Neuron (in vitro differentiated cells): ENCODE results near the gene GAA.

ENCODE experiments used
- H2AFZ ChIP-seq: one replicate; pipeline ENCODE4 v1.6.1; 2013; ENCODE audit warnings: low read depth, mild to moderate bottlenecking, inconsistent platforms, low read length, moderate library complexity
- H3K27me3 ChIP-seq: one replicate; pipeline ENCODE4 v1.6.1; 2013; ENCODE audit warnings: low read length; ENCODE audit not compliant: insufficient read depth
- H3K36me3 ChIP-seq: one replicate; pipeline ENCODE4 v1.6.1; 2013; ENCODE audit warnings: low read length; ENCODE audit not compliant: insufficient read depth
- H3K4me1 ChIP-seq: one replicate; pipeline ENCODE4 v1.6.1; 2013; ENCODE audit warnings: low read length; ENCODE audit not compliant: insufficient read depth
- H3K4me3 ChIP-seq: 2 replicates; pipeline ENCODE4 v1.5.1; 2013; ENCODE audit warnings: mild to moderate bottlenecking, low read length, moderate library complexity
- H3K9me3 ChIP-seq: one replicate; pipeline ENCODE4 v1.6.1; 2013; ENCODE audit warnings: low read length

Gene GAA

GRCh38 chr17:80068301-80069222 lies 32.8 kb upstream of the GAA start:
- no peak overlapping the region for H2AFZ ChIP-seq
- no peaks in the 10 kb centered on the region for H3K4me1 ChIP-seq
- peaks cover 13% of the 10 kb centered on the region for H3K36me3 ChIP-seq
- H3K27me3 ChIP-seq = no peaks in the 10 kb centered on the region
- H3K4me3 ChIP-seq = no peak overlapping the region
- no peaks in the 10 kb centered on the region for H3K9me3 ChIP-seq

DNA sequence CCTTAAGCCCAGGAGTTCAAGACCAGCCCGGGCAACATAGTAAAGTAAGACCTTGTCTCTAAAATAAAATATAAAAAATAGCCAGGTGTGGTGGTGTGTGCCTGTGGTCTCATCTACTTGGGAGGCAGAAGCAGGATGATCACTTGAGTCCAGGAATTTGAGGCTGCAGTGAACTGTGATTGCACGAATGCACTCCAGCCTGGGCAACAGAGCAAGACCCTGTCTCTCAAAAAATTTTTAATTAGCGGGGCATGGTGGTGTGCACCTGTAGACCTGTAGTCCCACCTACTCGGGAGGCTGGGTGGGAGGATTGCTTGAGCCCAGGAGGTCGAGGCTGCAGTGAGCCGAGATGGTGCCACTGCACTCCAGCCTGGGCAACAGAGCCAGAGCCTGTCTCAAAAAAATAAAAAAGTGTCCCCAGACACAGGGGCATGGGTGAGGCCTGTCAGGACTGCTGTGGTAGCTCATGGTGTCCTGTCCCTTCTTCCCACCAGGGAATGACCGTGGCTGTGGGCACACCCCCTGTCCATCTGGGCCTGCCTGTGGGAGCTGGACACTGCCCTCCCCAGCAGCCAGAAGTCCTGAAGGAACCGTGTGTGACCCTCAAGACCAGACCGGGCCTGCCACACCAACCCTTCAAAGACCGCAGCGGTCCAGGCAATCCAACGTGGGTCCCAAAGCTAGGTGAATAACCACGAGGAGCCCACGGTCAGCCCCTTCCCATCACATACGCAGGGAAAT lies 30.8 kb upstream of the GAA start:
- Histone ChIP-seq H2AFZ (no peak overlapping the region), H3K9me3 (no peaks in the 10 kb centered on the region), H3K27me3 (no peaks in the 10 kb centered on the region), H3K4me3 (no peak overlapping the region), H3K36me3 (peaks cover 7% of the 10 kb centered on the region), H3K4me1 (no peaks in the 10 kb centered on the region)

DNA sequence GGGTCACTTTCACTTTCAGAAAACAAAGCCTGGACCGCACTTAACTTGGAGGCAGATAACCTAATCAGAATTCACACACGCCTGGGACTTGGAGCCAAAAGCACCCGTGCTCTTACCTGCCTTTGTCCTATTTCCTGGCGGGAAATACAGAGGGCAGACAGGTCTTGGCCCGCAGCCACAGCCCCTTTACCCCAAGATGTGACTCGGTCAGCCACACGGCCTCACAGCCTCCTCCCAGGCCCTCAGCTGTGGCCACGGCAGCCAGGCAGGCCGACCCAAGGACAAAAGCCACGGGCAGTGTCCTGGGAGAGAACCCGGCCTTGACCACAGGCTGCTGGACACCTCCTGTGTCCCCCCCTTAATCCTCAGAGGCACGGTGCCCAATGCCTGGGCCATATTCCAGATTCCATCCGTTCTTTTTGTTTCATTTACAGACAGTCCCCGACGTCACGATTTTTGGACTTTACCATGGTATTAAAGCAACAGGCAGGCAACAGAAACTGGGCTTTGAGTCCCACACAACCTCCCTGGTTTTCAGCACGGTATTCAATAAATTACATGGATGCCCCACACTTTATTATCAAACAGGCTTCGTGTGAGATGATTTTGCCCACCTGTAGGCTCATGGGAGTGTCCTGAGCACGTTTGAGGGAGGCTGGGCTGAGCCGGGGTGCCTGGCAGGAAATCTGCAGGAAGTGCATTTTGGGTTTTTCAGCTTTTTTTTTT lies 30.1 kb upstream of the GAA start:
- Histone ChIP-seq H3K4me3 (no peak overlapping the region), H3K36me3 (peaks cover 4% of the 10 kb centered on the region), H3K9me3 (no peaks in the 10 kb centered on the region)

GRCh38 chr17:80072410-80072809 lies 29.0 kb upstream of the GAA start:
- Histone ChIP-seq H2AFZ (no peak overlapping the region), H3K4me3 (no peak overlapping the region), H3K36me3 (no peaks in the 10 kb centered on the region), H3K27me3 (no peaks in the 10 kb centered on the region), H3K9me3 (no peaks in the 10 kb centered on the region), H3K4me1 (no peaks in the 10 kb centered on the region)

More for the DNA sequence above, 30.1 kb upstream of the GAA start:
- Histone ChIP-seq H3K27me3 (no peaks in the 10 kb centered on the region), H2AFZ (no peak overlapping the region), H3K4me1 (no peaks in the 10 kb centered on the region)

DNA sequence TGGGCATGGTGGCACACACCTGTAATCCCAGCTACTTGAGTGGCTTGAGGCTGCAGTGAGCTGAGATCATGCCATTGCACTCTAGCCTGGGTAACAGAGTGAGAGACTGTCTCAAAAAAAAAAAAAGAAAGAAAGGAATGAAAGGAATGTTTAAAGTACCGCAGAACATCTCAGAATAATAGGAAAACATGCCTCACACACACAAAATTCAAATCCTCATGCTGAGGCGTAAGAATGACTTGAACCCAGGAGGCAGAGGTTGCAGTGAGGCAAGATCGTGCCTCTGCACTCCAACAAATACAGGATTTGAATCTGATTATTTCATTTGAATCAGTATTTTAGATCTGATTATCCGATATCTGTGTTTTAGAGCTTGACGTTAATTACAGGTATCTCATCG lies 21.3 kb upstream of the GAA start:
- peaks cover 5% of the 10 kb centered on the region for H3K36me3 ChIP-seq
- no peaks in the 10 kb centered on the region for H3K27me3 ChIP-seq
- H3K4me1 ChIP-seq = peaks cover 7% of the 10 kb centered on the region
- H3K9me3 ChIP-seq = no peaks in the 10 kb centered on the region
- no peak overlapping the region for H3K4me3 ChIP-seq
- no peak overlapping the region for H2AFZ ChIP-seq

GRCh38 chr17:80081596-80081995 lies 19.8 kb upstream of the GAA start:
- Histone ChIP-seq H3K4me3 (no peak overlapping the region), H3K27me3 (no peaks in the 10 kb centered on the region), H3K4me1 (peaks cover 7% of the 10 kb centered on the region), H3K36me3 (peaks cover 8% of the 10 kb centered on the region), H3K9me3 (no peaks in the 10 kb centered on the region), H2AFZ (no peak overlapping the region)

GRCh38 chr17:80082403-80083135 lies 18.8 kb upstream of the GAA start:
- Histone ChIP-seq H3K9me3 (no peaks in the 10 kb centered on the region), H3K4me1 (peaks cover 7% of the 10 kb centered on the region), H2AFZ (no peak overlapping the region), H3K27me3 (no peaks in the 10 kb centered on the region), H3K36me3 (peaks cover 8% of the 10 kb centered on the region), H3K4me3 (no peak overlapping the region)

DNA sequence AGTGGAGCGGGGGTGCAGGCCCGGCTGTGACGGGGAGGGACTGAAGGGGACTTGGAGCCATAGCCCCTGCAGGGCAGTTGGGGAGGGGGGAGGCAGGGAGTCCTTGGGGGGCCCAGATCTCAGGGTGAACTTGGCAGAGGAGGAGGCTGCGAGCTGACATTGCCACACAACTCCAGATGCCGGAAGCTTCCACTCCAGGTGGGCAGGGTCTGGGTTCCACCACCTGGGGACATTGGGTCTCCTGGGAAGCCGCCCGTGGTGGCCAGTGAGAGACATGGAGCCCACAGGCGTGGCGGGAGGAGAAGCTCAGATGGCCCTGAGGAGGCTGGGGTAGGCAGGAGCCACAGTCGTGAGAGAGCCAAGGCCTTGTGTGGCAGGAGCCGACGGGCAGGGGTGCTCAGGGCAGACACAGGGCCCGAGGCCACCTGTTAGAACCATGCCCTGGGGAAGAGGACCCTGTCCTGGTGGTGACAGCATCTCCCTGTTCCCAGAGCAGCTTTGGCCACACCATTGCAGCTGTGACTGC lies 18.2 kb upstream of the GAA start:
- Histone ChIP-seq H3K27me3 (no peaks in the 10 kb centered on the region), H3K4me1 (peaks cover 6% of the 10 kb centered on the region), H3K4me3 (no peak overlapping the region), H3K9me3 (no peaks in the 10 kb centered on the region), H3K36me3 (peaks cover 8% of the 10 kb centered on the region), H2AFZ (no peak overlapping the region)

- H3K4me3 ChIP-seq = no peak overlapping the region
- no peaks in the 10 kb centered on the region for H3K27me3 ChIP-seq
- H3K36me3 ChIP-seq = peaks cover 8% of the 10 kb centered on the region
- H2AFZ ChIP-seq = no peak overlapping the region
- H3K9me3 ChIP-seq = no peaks in the 10 kb centered on the region
- peaks cover 3% of the 10 kb centered on the region for H3K4me1 ChIP-seq
Observed at GRCh38 chr17:80084773-80085172, 16.6 kb upstream of the GAA start.

DNA sequence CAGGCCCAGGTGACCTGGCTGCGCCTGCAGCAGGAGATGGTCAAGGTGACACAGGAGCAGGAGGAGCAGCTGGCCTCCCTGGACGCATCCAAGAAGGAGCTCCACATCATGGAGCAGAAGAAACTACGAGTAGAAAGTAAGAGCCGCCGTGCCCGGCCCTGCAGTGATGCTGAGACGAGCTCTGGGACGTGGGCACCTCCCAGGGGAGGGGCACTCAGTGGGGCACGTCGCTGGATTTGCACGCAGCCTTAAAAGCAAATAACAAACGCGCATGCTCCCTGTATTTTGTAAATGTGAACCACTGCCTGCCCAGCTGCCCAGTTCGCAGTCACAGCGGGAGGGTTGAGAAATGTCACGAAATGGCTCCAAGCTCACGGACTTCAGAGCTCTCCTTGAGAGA lies 15.3 kb upstream of the GAA start:
- H3K9me3 ChIP-seq = peaks cover 2% of the 10 kb centered on the region
- H3K36me3 ChIP-seq = peaks cover 12% of the 10 kb centered on the region
- H3K27me3 ChIP-seq = no peaks in the 10 kb centered on the region
- no peak overlapping the region for H2AFZ ChIP-seq
- no peak overlapping the region for H3K4me3 ChIP-seq
- H3K4me1 ChIP-seq = no peaks in the 10 kb centered on the region

DNA sequence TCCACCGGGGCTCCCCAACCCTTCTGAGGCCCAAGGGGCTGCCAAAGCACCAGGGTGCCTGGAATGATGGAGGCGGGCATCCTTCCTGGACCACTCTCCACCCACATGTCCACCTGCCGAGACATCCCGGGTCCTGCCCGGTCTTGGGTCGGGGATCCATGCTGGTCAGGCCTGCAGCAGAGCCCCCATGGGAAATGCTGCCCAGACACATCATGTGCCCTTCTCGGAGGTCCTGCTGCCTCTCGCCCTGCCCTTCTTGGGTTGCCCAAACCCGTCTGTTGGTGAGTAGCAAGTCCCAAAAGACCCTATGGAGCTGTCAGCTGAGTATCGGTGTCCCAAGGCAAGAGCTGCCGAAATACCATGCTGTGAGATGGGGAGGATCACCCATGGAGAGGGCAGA lies 14.8 kb upstream of the GAA start:
- Histone ChIP-seq H3K27me3 (no peaks in the 10 kb centered on the region), H3K36me3 (peaks cover 9% of the 10 kb centered on the region), H3K9me3 (peaks cover 2% of the 10 kb centered on the region), H3K4me1 (no peaks in the 10 kb centered on the region), H3K4me3 (no peak overlapping the region), H2AFZ (no peak overlapping the region)
